Measurements from ENCODE around the gene FAM53B.

Gene FAM53B

GRCh38 chr10:124741922-124742412, 2.2 kb downstream of the FAM53B start:
- no peak for FAIRE-seq

GRCh38 chr10:124741281-124741921, 2.8 kb downstream of the FAM53B start:
- no peak for FAIRE-seq

GRCh38 chr10:124740369-124741280, 3.6 kb downstream of the FAM53B start:
- FAIRE-seq = peak; percentile 85

- FAIRE-seq = no peak
Observed at GRCh38 chr10:124739986-124740368, 4.2 kb downstream of the FAM53B start.

GRCh38 chr10:124739119-124739921, 4.9 kb downstream of the FAM53B start:
- no peak for FAIRE-seq

- no peak for FAIRE-seq
Observed at GRCh38 chr10:124738441-124738840, 5.7 kb downstream of the FAM53B start.

DNA sequence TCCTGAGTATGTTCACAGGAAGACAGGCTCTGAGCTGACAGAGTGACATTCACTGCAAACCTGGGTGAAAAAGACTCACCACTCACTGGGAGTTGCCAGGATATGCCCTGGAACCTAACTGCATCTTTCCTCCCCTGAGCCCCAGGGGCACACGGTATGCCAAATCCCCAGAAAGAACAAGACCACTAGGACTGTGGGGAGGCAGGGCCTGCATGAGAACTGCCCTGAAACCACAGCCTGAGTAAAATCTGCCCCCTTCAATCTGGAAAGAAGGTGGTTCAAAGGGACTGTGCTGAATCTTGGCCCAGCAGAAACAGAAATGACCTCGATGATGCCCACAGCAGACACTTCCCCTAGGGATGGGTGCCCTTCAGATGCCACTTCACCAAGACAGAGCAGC, 6.5 kb downstream of the FAM53B start:
- no peak for FAIRE-seq

DNA sequence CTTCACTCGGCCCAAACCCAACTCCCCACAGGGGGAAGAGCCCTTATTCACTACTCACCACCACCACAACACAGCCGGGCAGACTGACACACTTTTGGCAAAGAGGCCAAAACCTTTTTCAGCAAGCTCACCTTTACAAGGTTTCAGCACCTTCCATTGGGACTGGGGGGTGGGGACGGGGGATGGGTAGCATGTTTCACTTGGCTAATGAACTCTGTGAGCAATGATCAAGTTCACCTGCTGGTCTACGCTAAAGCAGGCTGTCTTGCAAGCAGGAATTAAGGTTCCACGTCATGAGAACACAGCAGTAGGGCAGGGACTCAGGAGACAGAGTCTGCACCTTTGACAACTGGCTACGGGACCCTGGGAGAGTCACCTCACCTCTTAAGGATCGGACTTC, 7.0 kb downstream of the FAM53B start:
- FAIRE-seq = no peak

GRCh38 chr10:124736491-124737136, 7.6 kb downstream of the FAM53B start:
- FAIRE-seq = no peak

- no peak for FAIRE-seq
Observed at GRCh38 chr10:124735491-124736286, 8.5 kb downstream of the FAM53B start.

- no peak for FAIRE-seq
Observed at GRCh38 chr10:124734311-124735166, 9.6 kb downstream of the FAM53B start.

DNA sequence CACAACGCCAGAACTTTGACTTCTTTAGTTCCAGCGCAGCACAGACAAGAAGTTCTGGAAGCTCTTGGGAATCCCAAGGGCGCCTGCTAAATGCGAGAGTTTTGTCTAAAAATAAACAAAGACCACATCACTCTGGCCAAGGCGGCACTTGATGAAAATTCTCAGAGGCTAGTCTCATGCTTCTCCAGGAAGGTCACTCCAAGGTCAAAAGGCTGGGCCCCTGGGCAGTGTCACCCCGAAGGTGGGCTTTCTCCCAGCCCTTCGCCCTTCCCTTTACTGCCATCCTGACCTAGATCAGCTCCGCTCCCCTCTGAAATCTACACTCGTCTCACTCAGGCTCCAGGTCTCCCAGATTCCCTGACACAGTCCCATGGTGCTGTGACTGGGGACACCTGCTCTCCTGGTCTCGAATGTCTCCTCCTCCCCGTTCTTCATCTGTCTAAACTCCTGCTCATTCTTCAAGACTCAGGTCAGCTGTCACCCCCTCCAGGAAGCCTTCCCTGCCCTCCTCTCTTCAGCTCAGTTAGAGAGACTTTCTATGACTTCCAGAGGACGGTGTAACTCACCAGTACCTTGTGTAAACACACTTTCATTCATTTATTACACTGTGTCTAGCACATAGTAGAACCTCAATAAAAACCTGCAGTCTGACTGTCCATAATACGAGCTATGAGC, 10.5 kb downstream of the FAM53B start:
- FAIRE-seq = no peak

DNA sequence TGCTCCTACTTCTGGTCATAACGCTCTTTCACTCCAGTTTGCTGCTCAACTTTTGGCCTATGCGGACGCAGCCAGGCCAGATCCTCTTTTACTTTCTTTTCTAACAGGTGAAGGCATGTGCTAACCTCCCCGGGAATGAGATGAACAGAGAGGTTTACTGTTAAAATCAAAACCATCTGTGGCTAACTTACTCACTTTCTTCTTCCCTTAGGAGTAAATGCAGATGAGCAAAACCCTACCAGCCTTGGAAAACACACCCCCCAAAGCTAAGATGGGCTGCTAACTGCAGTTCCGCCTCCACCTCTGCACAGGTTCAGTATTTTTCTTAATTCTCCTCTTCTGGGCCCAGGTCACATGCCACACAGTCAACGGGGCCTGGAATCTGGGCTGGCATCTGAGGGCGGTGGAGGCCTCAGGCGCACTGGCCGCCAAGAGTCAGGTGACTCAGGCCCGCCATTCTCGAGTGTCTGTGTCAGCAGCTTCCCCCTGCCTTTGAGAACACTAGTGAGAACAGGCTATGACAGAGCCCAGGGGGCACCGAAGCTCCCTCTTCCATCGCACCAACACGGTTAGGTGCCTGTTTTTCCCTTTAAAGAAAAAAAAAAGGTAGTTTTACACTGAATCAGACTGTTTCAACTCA, 11.1 kb downstream of the FAM53B start:
- no peak for FAIRE-seq

GRCh38 chr10:124731551-124731950, 12.6 kb downstream of the FAM53B start:
- no peak for FAIRE-seq

DNA sequence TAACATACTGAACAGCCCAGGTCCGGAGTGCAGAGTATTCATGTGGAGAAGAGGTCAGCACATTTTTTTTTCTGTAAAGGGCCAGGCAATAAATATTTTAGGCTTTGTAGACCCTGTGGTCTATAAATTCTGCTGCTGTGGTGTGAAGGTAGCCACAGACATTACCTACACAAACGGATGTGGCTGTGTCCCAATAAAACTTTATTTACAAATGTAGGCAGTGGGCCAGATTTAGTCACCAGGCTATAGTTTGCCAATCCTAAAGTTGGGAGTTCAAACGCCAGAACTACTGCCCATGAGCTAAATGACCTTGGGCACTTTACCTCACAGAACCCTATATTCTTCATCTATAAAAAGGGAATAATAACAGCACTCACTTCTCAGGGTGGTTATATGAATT, 13.4 kb downstream of the FAM53B start:
- no peak for FAIRE-seq

GRCh38 chr10:124728830-124729661, 15.1 kb downstream of the FAM53B start:
- FAIRE-seq = no peak

DNA sequence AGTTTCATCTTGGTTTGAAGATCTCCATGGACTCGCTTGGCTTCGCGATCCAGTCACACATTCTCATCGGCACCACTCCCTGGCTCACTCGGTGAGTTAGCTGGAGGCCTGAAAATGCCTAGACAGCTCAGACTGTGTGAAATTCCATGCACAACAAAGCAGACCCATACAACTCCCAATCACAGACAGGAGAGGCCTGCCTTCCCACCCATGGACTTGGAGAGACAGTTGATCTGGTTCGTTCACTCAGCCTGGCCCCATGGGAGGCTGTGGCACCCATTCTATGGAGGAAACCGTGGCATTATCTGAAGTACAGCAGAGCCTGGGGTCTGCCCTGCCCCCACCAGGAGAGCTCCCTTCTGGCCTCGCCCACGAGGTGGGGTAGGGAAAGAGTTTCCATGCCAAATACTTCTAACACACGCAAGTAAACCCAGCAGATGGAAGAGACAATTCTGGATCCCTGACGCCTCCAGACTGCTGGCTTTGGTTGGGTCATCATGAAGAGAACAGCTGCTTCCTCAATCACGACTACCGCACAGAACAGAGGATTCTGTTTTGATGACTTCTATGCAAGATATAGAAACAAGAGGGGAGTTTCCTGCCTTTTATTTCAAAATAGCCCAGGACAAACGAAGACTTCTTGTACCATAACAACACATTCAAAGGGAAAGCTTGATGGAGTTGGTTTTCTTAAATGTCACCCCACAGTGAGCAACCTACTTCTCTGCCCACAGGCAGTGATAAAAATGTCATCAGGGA, 15.9 kb downstream of the FAM53B start:
- no peak for FAIRE-seq

- FAIRE-seq = no peak
Observed at GRCh38 chr10:124727361-124727960, 16.7 kb downstream of the FAM53B start.

All from islet of Langerhans (tissue), 1 donor.